COLO829 (cell line): ENCODE results near the gene HAUS7.

Experiments
- DNase-seq: peaks from one replicate; pipeline ENCODE4 v3.0.0; 2012; ENCODE audit warnings: low spot score

Gene HAUS7

GRCh38 chrX:153476666-153477363 lies 6.4 kb upstream of the HAUS7 start:
- DNase-seq = no peak

DNA sequence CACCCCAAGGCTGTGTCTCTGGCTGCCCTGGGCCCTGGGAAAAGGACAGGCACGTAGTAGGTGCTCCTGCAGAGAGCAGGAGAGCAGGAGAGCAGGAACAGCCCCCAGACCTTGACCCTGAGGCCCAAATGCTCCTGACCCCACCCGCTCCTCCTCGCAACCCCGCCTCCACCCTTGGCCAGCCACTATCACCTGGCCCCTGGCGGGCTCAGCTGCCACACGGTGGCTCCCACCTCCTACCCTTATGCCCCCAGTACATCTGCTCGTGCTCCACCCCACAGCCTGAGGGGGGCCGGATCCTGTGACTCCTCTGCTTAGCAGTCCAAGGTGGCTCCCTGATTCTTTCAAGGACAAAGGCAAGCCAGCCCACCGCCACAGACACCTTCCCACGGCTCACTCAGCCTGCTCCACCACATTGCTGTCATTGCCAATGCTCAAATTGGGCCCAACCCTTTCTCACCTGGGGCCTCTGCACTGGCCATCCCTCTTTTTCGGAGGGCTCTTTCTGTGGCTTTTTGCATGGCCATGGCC lies 5.4 kb upstream of the HAUS7 start:
- no peak for DNase-seq

DNA sequence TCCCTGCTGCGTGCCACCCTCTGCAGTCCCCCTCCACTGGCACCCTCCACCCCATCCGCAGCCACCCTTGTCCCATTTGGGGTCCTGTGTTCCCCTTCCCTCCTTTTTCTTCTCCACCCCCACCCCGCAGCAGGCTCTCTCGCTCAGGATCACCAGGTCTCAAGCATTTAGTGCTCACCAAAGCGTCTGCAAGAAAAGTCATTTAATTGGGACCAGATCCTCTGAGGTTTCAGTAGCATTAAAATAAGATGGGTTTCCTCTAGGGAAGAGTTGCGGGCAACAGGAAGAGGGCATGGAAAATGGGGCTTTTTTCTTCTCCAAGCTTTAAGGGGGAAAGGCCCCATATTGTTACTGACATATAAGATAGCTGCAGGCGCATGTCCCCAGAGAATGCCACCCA lies 4.9 kb upstream of the HAUS7 start:
- DNase-seq = no peak

- DNase-seq = no peak
Observed at GRCh38 chrX:153474718-153475117, 4.3 kb upstream of the HAUS7 start.

GRCh38 chrX:153474266-153474665 lies 3.9 kb upstream of the HAUS7 start:
- DNase-seq = no peak

- DNase-seq = no peak
Observed at GRCh38 chrX:153473126-153473525, 2.8 kb upstream of the HAUS7 start.

- no peak for DNase-seq
Observed at GRCh38 chrX:153471663-153472280, 1.4 kb upstream of the HAUS7 start.

- DNase-seq = no peak
Observed at GRCh38 chrX:153469811-153470410, 465 bp downstream of the HAUS7 start.

GRCh38 chrX:153468008-153468580 lies 2.3 kb downstream of the HAUS7 start:
- DNase-seq = no peak

DNA sequence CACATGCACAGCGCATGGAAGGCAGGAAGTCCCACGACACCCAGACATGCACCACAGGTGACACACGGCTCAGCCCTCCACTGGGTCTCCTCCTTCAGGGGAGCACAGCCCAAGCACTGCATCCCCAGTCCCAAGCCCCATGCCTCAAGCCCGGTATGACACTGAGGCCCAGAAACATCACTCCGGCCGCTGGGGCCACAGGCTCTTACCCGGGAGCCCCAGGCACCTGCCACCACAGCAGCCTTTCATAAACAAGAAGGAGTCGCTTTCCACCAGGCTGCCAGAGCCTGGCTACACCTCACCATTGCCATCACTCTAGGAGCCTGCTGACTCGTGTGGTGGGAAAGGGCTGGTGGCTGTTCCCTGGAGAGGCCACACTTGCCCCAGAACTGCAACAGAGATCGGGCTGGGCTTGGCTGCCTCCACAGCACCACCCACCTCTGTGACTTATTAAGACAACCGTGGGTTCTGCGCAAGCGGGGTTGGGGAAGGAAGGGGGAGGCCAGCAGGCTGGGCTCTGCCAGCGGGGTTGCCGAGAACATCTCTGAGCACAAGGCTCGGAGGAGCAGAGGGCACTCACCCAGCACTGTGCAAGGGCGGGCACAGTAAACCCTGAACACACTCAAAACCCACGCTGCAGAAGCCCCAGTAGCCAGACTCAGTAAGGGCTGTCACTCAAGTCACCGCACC lies 4.5 kb downstream of the HAUS7 start:
- no peak for DNase-seq

- DNase-seq = no peak
Observed at GRCh38 chrX:153464116-153464515, 6.3 kb downstream of the HAUS7 start.

DNA sequence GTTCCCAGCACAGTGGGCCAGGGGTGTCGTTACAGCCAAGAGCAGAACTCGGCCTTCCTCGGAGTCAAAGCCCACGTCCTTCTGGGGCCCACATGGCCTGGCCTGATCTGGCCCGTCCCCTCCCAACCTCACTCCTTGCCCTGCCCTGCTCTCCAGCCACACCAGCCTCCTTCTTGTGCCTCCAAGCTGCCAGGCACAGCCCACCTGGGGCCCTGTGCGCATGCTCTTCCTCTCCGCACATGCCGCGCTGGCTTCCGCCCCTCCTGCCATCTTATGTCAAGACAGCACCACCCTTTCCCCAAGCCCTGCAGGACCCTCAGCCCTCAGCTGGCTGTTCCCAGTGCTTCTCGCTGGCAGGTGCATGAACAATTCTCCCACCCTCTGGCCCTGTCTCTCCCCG lies 6.8 kb downstream of the HAUS7 start:
- DNase-seq = no peak

DNA sequence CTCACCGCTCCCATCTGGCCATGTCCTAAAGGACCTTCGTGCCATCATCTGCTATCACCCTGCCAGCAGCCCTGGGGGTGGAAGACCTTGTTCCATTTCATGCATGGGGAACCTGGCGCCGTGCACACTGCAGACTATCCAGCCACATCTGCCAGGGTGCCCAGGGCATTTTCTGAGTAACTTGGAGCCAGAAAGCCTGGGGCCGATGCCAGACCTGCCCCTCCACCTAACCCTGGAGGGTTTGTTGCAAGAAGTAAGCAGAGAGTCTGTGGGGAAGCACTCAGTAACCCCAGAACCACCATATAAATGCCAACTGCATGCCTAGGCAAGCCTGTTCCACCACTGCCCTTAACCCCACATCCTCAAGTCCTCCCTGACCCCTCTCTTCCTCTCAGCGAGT lies 7.3 kb downstream of the HAUS7 start:
- DNase-seq = no peak

- DNase-seq = no peak
Observed at GRCh38 chrX:153462291-153462690, 8.1 kb downstream of the HAUS7 start.

DNA sequence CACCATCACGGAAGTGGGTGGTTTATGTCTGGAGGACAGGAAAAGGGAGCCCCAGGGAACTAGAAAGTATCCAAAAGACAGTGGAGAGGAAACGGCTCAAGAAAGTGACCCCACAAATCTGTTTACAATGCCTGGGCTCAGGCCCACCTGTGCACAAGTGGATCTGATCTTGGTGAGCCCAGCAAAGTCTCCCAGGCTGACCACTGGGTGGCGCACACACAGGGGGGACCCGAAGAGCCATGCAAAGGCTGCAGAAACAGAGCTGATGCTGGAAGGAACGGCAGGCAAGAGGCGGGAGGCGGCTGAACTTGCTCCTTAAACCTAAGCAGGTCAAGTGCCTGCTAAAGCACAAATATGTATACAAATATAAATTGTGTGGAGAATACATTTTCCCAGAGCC lies 9.6 kb downstream of the HAUS7 start:
- peak; percentile 14 for DNase-seq

GRCh38 chrX:153459986-153460385 lies 10.4 kb downstream of the HAUS7 start:
- DNase-seq = no peak

GRCh38 chrX:153458476-153458875 lies 11.9 kb downstream of the HAUS7 start:
- no peak for DNase-seq

- DNase-seq = no peak
Observed at GRCh38 chrX:153457827-153458466, 12.4 kb downstream of the HAUS7 start.

DNA sequence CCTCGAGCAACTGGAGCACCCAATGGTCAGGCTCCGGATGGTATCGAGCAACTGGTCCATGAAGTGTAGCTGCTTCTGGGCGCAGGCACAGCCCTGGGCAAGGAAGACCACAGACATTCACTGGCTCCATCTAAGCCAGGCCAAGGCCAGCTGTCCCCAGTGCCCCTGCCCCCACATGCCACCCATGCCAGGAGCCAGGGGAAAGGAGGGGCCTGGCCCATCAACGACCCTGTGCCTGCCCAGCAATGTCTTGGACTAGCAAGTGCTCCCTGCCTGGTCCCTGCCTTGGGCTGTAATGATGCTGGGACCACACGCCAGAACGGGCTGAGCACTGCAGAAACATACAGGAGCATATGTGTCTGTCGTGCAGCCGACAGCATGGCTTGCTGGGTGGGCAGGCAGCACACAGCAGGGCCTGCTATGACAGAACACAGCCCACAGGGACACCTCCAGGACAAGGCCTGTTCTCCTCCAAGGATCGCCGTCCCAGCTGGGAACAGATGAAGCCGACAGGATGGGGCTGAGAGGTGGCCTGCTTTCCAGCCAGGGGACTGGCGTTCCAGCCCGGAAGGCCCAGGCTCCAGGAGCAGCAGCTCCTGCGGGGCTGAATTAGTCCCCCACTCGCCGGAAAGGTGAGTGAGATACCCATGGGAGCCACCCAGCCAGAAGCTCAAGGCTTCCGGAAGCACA lies 13.1 kb downstream of the HAUS7 start:
- DNase-seq = no peak

- no peak for DNase-seq
Observed at GRCh38 chrX:153456704-153457103, 13.7 kb downstream of the HAUS7 start.

DNA sequence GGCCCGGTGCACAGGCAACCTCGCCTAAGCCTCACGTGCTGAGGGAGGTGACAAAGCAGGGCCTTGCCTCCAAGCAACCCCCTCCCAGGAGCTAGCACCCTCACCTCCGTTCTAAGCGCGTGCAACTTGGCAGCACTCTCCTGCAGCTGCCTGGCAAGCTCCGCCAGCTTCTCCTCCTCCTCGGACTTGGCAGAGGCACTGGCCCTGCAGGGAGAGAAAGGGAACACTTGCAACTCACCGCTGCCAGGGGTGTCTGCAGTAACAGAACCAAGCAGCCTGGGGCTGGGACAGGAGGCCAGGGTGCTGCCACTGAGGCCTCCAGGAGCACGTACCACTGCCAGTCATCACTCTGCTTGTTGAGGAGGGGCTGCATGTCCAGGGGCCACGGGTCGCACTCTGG lies 14.2 kb downstream of the HAUS7 start:
- DNase-seq = no peak
